ENCODE data around the gene SCFD2. TPM values are rescaled to one million over a fixed set of nuclear protein-coding genes. Genes with fewer than 3 reads are reported as not detected.

The SCFD2 gene
- total RNA-seq, 4 donors from 2014 or later = 12.7 to 23.7 (median 18.3) TPM

DNA sequence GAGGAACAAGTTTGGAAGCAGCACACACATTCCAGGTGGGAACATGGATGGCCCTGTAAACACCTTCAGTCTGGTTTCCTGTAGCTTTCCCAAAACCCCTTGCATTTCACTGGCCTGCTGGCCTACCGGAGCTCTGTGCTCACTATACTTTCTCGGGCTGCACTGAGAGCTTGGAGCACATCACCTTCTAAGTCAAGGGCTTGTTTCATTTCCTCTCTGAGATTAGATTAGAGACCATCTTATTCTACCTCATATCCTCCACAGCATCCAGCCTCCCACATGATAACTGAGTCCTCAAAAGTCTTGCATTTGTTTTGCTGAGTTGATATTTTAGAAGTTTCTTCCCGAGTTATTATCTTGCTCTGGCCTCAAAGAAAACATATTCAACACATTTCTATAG is 356.0 kb downstream of the SCFD2 start:
- in situ Hi-C loops (cut with MboI; ENCODE audit: low pct_ligation_motif_present in 1 of 4, low pct_unique_long_range_greater_than_20kb in 1 of 4, low sequenced_read_pairs in 3 of 4) (loop anchor here (10.0 to 25.0 kb wide), 7 partner anchors 352 to 1252 kb away; partner anchors contain the start of genes PDGFRA (in 1 of the 4) and SCFD2 (in 1 of the 4)), intact Hi-C loops (cut with DNase I; ENCODE audit: low total_unique reads) (no loop called here)
- no peak overlapping the region for H3K27ac ChIP-seq
- no peak for DNase-seq
- H3K4me1 ChIP-seq = peaks cover 0 to 27% (median 5%) of the 10 kb centered on the region in 4 donors
- 67 to 71% methylated on average over 3 of the region's 3 CpGs for WGBS, 2 donors (ENCODE audit: low coverage in 1 of 2)
- TF ChIP-seq, protein P1, sequence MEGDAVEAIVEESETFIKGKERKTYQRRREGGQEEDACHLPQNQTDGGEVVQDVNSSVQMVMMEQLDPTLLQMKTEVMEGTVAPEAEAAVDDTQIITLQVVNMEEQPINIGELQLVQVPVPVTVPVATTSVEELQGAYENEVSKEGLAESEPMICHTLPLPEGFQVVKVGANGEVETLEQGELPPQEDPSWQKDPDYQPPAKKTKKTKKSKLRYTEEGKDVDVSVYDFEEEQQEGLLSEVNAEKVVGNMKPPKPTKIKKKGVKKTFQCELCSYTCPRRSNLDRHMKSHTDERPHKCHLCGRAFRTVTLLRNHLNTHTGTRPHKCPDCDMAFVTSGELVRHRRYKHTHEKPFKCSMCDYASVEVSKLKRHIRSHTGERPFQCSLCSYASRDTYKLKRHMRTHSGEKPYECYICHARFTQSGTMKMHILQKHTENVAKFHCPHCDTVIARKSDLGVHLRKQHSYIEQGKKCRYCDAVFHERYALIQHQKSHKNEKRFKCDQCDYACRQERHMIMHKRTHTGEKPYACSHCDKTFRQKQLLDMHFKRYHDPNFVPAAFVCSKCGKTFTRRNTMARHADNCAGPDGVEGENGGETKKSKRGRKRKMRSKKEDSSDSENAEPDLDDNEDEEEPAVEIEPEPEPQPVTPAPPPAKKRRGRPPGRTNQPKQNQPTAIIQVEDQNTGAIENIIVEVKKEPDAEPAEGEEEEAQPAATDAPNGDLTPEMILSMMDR (IDR thresholded peaks at IDR 0.05) = no peak
- TF ChIP-seq EP300 (IDR thresholded peaks at IDR 0.05; ENCODE audit: low read depth) = no peak
- TF ChIP-seq POLR2AphosphoS5 (IDR thresholded peaks at IDR 0.05) = no peak
- no peak for TF ChIP-seq POLR2A (IDR thresholded peaks at IDR 0.05)
- H3K4me3 ChIP-seq = no peak overlapping the region
- no peaks in the 10 kb centered on the region for H3K9me3 ChIP-seq
- no peaks in the 10 kb centered on the region for H3K36me3 ChIP-seq
- no peaks in the 10 kb centered on the region for H3K27me3 ChIP-seq

DNA sequence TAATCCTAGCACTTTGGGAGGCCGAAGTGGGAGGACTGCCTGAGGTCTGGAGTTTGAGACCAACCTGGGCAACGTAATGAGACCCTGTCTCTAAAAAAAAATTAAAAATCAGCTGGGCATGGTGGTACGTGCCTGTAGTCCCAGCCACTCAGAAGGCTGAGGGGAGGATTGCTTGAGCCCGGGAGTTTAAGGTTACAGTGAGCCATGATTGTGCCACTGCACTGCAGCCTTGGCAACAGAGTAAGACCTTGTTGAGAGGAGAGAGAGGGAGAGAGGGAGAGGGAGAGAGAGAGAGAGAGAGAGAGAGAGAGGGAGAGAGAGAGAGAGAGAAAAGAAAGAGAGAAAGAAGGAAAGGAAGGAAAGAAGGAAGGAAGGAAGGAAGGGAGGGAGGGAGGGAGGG is 358.8 kb downstream of the SCFD2 start:
- intact Hi-C loops (cut with DNase I; ENCODE audit: low total_unique reads) = no loop called here
- Histone ChIP-seq H3K36me3 (no peaks in the 10 kb centered on the region), H3K27me3 (no peaks in the 10 kb centered on the region), H3K27ac (no peak overlapping the region), H3K9me3 (no peaks in the 10 kb centered on the region), H3K4me3 (no peak overlapping the region), H3K4me1 (peaks cover 0 to 15% (median 2%) of the 10 kb centered on the region in 4 donors)
- no peak for DNase-seq
- WGBS, 2 donors (ENCODE audit: low coverage in 1 of 2) = 97% methylated on average over 4 of the region's 4 CpGs; no CpG with 5 or more reads in 1 of the 2 donors
- TF ChIP-seq POLR2AphosphoS5 (IDR thresholded peaks at IDR 0.05) = no peak
- no peak for TF ChIP-seq POLR2A (IDR thresholded peaks at IDR 0.05)
- in situ Hi-C loops (cut with MboI; ENCODE audit: low pct_ligation_motif_present in 1 of 4, low pct_unique_long_range_greater_than_20kb in 1 of 4, low sequenced_read_pairs in 3 of 4) = loop anchor here (25.0 kb wide), 6 partner anchors 355 to 1255 kb away; partner anchors contain the start of genes PDGFRA (in 1 of the 4) and SCFD2 (in 1 of the 4)

DNA sequence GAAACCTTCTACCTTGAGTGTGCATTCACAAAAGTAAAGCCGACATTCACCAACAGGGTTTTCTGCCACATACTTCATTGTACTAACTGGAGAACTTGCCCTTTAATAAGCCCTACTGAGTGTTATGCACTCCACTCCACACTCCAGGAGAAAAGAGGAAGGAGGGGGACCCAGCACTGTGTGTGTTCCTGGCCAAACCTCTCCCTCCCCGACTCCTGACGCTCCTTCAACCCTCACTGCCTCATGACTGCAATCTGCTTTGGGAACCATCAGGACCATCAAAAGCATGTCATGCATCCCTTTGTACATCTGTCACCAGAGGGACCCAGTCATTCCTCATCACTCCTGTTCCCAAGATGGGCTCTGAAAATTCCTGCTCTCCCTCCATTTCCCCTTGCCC is 360.1 kb downstream of the SCFD2 start:
- H3K9me3 ChIP-seq = no peaks in the 10 kb centered on the region
- no peak overlapping the region for H3K4me3 ChIP-seq
- no peak for DNase-seq
- TF ChIP-seq POLR2AphosphoS5 (IDR thresholded peaks at IDR 0.05) (no peak), EP300 (IDR thresholded peaks at IDR 0.05; ENCODE audit: low read depth) (no peak), POLR2A (IDR thresholded peaks at IDR 0.05) (no peak)
- intact Hi-C loops (cut with DNase I; ENCODE audit: low total_unique reads) = no loop called here
- peaks cover 0 to 4% (median 0%) of the 10 kb centered on the region in 4 donors for H3K4me1 ChIP-seq
- no peaks in the 10 kb centered on the region for H3K36me3 ChIP-seq
- in situ Hi-C loops (cut with MboI; ENCODE audit: low pct_ligation_motif_present in 1 of 4, low pct_unique_long_range_greater_than_20kb in 1 of 4, low sequenced_read_pairs in 3 of 4) = loop anchor here (25.0 kb wide), 6 partner anchors 356 to 1256 kb away; partner anchors contain the start of genes PDGFRA (in 1 of the 4) and SCFD2 (in 1 of the 4)
- 77 to 100% methylated on average over 1 to 3 of the region's 3 CpGs for WGBS, 2 donors (ENCODE audit: low coverage in 1 of 2)
- H3K27ac ChIP-seq = no peak overlapping the region
- no peaks in the 10 kb centered on the region for H3K27me3 ChIP-seq

DNA sequence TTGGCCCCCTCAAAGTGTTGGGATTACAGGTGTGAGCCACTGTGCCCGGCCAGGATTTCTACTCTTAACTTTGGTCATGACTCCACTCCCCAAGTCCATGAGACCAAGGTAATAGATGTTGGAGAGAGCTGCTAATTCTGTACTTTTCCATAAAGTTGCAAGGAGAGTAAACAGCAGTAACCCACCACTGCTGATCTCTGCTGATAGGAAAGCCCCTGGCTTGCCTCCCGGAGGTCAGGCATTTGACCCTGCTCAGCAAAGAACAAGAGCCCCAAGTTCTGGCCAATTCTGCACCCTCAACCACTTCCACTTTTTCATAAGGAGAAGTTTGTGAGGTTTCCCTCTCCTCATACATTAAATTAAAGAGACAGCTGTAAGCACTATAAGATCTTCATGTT is 360.7 kb downstream of the SCFD2 start:
- Histone ChIP-seq H3K4me1 (peaks cover 0 to 4% (median 0%) of the 10 kb centered on the region in 4 donors), H3K36me3 (no peaks in the 10 kb centered on the region), H3K4me3 (no peak overlapping the region), H3K27me3 (no peaks in the 10 kb centered on the region), H3K9me3 (no peaks in the 10 kb centered on the region), H3K27ac (no peak overlapping the region)
- intact Hi-C loops (cut with DNase I; ENCODE audit: low total_unique reads) (no loop called here), in situ Hi-C loops (cut with MboI; ENCODE audit: low pct_ligation_motif_present in 1 of 4, low pct_unique_long_range_greater_than_20kb in 1 of 4, low sequenced_read_pairs in 3 of 4) (loop anchor here (25.0 kb wide), 6 partner anchors 357 to 1257 kb away; partner anchors contain the start of genes PDGFRA (in 1 of the 4) and SCFD2 (in 1 of the 4))
- TF ChIP-seq EP300 (IDR thresholded peaks at IDR 0.05; ENCODE audit: low read depth) (no peak), POLR2AphosphoS5 (IDR thresholded peaks at IDR 0.05) (no peak), POLR2A (IDR thresholded peaks at IDR 0.05) (no peak)
- TF ChIP-seq, protein P1 (IDR thresholded peaks at IDR 0.05) = no peak
- DNase-seq = no peak
- 83% methylated on average over 2 of the region's 2 CpGs; no CpG with 5 or more reads in 1 of the 2 donors for WGBS, 2 donors (ENCODE audit: low coverage in 1 of 2)

DNA sequence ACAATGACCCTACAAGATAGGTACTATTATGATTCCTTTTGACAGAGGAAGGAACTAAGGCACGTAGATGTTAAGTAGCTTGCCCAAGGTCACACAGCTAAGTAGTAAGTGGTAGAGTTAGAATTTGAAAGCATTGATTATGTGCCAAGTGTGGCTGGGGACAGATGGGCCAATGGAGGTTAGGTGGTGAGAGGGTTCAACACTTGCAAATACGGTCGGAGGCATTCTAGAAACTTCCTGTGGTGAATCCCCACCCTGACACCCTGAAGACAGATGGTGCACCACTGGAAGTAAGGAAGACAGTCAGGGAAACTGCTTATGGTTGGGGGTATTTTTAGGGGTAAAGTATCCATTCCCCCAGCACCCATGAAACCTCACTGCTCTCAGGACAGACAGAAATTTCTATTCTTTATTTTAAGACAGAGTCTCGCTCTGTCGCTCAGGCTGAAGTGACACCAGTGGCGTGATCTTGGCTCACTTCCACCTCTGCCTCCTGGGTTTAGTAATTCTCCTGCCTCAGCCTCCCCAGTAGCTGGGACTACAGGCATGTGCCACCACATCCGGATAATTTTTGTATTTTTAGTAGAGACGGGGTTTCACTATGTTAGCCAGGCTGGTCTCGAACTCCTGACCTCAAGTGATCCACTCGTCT is 361.2 kb downstream of the SCFD2 start:
- TF ChIP-seq POLR2A (IDR thresholded peaks at IDR 0.05) (no peak), POLR2AphosphoS5 (IDR thresholded peaks at IDR 0.05) (no peak)
- TF ChIP-seq, protein P1 (IDR thresholded peaks at IDR 0.05) = no peak
- H3K27ac ChIP-seq = no peak overlapping the region
- intact Hi-C loops (cut with DNase I; ENCODE audit: low total_unique reads) = no loop called here
- no peak for DNase-seq
- H3K4me1 ChIP-seq = peaks cover 0 to 2% (median 0%) of the 10 kb centered on the region in 4 donors
- 83 to 87% methylated on average over 3 to 10 of the region's 10 CpGs for WGBS, 2 donors (ENCODE audit: low coverage in 1 of 2)
- H3K27me3 ChIP-seq = no peaks in the 10 kb centered on the region
- H3K36me3 ChIP-seq = no peaks in the 10 kb centered on the region
- no peaks in the 10 kb centered on the region for H3K9me3 ChIP-seq
- in situ Hi-C loops (cut with MboI; ENCODE audit: low pct_ligation_motif_present in 1 of 4, low pct_unique_long_range_greater_than_20kb in 1 of 4, low sequenced_read_pairs in 3 of 4) = loop anchor here (25.0 kb wide), 6 partner anchors 358 to 1258 kb away; partner anchors contain the start of genes PDGFRA (in 1 of the 4) and SCFD2 (in 1 of the 4)
- H3K4me3 ChIP-seq = no peak overlapping the region
